Measurements from ENCODE around the gene MORN4.

The MORN4 gene

GRCh38 chr10:97572214-97572989 is 60.9 kb downstream of the MORN4 start, which contains the start of gene ANKRD2:
Gene ANKRD2 (plus strand): TSS chr10:97572779. CDS start chr10:97572789, 10 bp downstream.
- DNase-seq: peak; percentile 46

DNA sequence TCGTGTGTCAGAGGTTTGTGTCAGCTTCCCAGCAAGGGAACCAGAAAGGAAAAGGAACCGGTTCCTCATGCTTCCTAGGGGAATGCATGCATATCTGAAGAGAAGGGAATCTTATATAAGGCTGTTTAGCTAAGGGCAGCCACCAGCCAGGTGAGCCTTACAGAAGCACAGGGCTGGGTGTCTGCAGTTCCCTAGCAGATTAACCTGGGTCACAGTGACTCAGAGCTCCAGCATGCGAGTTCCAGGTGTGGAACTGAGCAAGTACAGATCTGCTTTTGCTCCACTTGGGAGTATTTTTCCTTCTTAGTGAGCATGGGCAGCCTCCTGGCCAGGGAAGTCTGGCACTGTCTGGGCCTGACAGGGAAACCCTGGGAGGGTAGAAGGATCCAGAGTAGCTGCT is 61.7 kb downstream of the MORN4 start:
- DNase-seq: no peak

- no peak for DNase-seq
Measured at GRCh38 chr10:97570789-97571471, 62.4 kb downstream of the MORN4 start.

GRCh38 chr10:97570146-97570788 is 63.0 kb downstream of the MORN4 start:
- DNase-seq: no peak

- DNase-seq: no peak
Measured at GRCh38 chr10:97567891-97568290, 65.4 kb downstream of the MORN4 start.

GRCh38 chr10:97566336-97566996 is 66.8 kb downstream of the MORN4 start:
- no peak for DNase-seq

DNA sequence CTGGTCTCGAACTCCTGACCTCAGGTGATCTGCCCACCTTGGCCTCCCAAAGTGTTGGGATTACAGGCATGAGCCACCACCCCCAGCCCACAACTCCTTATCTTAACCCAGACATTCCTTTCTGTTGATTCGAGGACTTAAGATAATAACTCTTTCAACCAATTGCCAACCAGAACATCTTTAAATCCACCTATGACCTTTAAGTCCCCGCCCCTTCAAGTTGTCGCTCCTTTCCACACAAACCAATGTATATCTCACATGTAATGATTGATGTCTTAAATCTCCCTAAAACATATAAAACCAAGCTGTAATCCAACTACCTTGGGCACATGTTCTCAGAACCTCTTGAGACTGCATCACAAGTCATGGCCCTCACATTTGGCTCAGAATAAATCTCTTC is 68.5 kb downstream of the MORN4 start:
- DNase-seq: no peak
